NCI-H2196 treated with DMSO at 0.1 percent for 48 hours (cell line): ENCODE measurements around the gene NUDT5.

Source experiments
- DNase-seq: peaks from one replicate; lab custom pipeline; 2025; ENCODE audit not compliant: unreplicated experiment; lab: John Stamatoyannopoulos, UW

Gene NUDT5

DNA sequence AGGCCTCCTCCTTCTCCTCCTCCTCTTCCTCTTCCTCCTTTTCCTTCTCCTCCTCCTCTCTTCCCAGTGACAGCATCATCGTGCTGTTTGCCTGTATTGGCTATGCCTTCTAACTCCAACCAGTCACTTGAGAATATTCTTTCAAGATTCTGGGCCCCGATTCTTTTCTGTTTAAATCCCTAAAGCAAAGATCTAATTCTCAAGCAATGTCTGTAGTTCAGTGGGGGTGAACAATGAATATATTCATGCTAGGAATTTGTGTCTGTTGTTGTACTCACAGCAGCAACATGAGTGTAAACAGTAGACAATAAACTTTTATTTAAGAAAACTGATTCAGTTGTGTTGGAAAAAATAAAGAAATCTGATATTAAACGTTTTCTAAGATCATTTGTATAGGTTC is 30.7 kb downstream of the NUDT5 start:
- DNase-seq, result no peak

DNA sequence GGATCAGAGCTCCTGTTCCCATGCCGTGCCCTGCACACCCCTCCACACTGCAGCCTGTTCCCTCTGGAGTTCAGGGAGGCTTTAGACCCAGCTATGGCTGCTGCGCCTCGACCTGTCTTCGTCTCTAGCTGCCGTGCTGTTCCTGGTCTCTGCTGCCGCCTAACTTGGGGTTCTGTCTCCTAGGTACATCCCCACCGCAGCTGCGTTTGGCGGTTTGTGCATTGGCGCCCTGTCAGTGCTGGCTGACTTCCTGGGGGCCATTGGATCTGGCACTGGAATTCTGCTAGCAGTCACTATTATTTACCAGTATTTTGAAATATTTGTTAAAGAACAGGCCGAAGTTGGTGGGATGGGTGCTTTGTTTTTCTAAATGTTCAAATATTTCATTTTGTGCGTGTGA is 31.6 kb downstream of the NUDT5 start:
- no peak for DNase-seq

DNA sequence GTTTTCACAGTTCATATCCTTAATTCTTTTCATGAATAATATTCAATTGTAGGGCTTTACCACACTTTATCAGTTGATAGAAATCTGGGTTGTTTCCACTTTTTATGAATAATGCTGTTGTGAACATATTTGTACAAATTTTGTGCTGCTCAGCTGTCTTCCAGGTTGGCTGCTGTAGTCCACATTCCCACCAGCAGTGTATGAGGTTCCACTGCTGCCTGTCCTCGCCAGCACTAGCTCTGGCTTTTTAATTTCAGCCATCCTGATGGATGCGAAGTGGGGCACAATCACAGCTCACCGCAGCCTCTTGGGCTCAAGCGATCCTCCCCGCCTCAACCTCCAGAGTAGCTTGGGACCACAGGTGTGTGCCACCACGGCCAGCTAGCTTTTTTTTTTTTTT is 32.8 kb downstream of the NUDT5 start:
- no peak for DNase-seq

DNA sequence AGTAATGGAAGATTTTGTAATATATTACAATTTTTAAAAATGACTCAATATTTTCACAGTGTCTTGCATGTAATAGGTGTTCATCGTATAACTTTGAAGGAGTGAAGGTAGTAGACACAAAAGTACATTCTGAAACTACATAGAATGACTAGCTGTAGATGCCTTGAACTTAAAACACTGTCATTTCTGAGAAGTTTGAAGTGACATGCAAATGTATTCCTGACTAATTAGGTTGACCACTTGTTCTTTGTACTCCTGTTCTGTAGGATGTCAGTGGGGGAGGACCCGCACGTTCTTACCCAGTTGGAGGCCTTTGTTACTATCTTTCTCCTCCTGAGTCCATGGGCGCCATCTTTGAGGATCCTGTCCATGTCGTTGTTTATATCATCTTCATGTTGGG is 35.0 kb downstream of the NUDT5 start:
- DNase-seq, result no peak

DNA sequence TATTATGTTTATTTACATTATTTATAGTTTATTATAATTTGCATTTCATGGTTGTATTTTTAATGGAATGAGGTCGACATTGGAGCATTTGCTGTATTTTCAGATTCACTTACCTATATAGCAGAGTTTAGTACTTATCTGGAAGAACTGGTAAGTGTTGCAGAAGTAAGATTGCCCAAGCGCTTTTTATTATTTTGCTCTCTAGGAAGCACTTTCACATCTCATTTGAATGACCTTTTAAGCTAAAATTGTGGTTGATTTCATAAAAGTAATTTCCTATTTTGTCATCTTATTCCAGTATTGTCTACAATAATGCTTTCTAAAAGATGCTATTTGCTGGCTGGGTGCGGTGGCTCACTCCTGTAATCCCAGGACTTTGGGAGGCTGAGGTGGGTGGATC is 37.6 kb downstream of the NUDT5 start:
- no peak for DNase-seq

DNA sequence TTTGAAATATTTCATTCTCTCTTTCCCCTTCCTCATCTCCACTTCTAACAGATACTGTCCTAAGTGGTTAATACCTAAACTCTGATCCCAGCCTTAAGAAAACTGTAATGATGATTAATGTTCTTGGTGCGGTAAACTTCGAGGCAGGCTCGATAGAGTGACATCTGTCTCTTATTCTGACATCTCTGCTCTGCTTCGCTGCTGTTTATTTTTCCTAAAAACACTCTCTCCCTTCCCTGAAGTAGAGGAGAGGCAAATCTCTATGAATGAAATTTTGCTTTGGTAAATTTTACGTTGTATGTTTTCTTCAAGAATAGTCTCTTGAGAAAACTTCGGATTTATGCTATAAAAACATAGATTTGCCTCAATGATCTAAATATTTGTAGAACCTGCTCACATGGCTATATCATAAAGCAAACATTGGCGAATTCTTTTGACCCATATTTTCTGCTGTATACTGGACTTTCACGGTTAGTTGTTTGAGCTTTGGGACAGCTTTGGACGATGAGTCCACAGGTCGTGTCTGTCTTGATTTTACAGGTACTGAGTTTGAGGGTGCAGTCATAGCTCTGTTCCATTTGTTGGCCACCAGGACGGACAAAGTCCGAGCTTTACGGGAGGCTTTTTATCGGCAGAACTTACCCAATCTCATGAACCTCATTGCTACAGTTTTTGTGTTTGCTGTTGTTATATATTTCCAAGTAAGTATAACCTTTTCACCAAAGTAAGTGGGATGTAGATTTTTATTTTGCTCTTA is 39.1 kb downstream of the NUDT5 start:
- DNase-seq, result no peak

DNA sequence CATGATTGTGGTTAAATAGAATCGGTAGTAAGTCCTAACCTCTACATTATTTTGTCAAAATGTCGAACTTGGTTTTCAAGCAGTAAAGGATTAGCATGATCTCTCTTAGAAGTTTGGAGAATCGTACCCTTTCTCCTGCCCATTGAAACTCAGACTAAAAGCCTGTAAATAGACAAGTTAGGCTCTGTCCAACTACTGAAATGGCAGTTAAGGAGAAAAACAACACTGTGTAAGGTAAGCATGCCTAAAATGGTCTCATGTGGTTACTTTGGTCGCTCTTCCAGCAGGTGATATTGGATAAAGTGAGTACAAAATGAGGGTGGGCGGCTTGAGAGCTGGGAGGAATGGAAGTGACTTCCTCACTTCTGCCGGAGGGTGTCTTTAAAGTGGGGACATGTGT is 41.2 kb downstream of the NUDT5 start:
- no peak for DNase-seq

DNA sequence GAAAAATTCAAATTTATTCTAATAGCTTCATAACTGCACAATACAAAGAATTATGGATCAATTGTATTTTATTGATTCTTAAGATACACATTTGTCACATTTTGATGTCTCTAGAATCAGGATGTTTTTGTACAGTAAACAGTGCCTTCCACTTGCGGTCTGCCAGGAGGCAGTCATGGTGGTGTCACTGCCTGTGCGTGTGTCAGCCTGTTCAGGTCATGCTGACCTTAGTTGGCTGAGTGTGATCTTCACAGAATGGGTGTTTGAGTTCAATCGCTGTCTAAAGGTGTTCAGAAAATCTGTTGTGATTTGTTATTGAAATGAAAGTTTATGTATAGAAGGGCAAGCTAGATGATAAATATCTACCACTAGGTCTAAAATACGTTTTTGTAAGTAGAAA is 45.5 kb downstream of the NUDT5 start:
- no peak for DNase-seq

DNA sequence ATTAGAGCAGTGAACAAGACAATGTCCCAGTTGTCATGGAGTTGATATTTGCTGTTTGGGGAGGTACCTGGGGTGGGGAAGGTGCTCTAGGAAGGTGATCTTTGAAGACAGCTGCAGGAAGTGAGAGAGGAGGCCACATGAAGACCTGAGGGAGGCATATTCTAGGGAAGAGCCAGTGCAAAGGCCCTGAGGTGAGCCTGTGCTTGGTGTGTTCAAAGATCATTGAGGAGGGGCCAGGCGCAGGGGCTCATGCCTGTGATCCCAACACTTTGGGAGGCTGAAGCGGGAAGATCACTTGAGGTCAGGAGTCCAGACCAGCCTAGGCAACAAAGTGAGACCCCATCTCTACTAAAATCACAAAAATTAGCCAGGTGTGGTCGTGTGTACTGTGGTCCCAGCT is 51.2 kb downstream of the NUDT5 start:
- no peak for DNase-seq

DNA sequence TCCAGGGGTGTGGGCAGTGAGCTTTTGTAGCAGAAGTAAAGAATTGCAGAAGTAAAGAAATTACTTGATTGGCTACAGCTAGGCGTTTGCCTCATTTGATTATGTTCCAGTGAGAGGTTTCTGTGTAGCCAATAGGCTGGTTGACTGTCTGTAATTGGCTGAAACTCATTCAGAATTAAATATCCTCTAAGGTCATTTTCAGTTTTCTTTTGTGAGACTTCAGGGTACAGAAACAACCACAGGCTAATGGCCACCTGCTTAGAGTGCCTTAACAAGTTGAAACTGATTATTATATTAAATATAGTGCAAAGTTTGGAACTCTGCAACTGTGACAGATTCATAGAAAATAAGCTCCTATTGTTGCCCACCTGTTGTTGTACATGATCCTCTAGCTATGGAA is 55.7 kb downstream of the NUDT5 start:
- DNase-seq, result no peak

DNA sequence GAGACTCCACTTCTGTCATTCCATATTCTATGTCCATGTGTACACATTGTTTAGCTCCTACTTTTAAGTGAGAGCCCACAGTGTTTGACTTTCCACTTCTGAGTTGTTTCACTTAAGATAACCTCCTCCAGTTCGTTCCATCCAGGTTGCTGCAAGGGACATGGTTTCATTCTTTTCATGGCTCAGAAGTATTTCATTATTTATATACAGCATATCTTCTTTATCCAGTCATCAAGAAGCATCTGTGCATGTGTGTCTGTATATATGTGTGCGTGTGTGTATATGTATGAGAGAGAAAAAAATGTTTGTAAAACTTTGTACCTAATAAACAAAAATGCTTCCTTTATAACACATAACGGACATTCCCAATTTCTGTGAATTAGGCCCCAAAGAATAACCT is 60.1 kb downstream of the NUDT5 start:
- no peak for DNase-seq

DNA sequence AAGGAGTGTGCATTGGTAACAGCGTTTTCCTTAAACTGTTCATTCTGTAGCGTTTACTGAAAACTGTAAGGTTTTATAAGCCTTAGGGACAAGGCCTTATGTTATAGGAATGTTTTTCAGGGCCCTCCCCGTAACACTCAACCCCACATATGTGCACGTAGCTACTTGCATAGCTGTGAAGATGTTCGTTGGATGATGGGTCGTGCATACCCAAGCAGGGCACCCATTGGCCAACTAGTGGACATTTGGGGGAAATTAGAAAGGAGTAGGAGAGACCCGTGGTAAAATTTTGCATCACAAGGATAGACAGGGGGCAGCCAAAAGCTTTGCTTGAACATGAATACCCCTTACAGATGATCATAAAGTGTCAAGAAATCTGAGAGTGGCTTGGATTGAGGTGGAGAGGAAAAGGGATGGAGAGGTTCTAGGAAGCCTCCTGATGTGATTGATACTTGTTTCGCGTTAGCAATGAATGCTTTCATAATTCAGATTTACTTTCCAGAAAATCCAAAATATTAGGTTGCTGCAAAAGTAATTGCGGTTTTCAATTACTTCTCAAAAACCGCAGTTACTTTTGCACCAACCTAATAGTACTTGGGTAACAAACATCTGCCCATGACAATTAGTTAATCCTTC is 65.3 kb downstream of the NUDT5 start:
- DNase-seq, result no peak

DNA sequence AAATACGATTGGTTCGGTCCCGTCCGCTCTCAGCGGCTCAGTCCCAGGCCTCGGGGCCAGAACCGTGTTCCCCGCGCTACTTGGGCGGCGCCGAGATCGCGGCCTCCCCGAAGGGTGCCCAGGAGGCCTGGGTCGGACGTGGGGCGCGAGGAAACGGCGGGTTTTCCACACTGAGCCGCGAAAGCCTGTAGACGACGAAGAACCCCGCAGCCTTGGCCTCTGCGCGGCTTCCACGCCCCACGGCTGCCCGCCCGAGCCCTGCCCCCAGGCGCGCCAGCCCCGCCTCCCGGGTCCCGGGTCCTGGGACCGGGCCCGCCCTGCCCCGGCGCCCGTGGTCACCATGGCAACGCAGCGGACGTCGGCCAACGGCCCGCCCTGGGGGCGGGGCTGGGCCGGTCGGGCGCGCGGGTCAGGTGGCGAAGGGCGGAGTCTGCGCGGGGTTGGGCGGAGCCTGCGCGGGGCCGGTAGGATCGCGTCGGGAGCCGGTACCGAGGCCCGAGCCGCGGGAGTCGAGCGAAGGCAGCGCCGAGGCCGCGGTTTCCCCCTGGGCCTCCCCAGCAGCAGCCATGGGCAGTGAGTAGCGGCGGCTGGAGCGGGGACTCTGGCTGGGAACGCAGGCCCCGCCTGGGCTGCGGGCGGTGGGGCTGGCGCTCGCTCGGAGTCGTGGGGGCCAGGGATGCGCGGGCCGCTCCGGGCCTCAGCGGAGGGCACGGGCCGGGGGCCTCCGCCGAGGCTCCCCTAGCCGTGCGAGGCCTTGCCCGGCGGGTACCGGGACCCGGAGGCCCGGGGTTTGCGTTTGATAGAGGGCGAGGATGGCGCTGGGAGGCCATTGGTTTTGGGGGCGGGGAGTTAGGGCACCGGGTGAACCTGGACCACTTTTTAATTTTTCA is 66.2 kb downstream of the NUDT5 start, which contains the start of gene SEC61A2:
SEC61A2 (plus strand) TSS at position 456 of the 890 bp plus-strand sequence; CDS start at position 567, 111 bp downstream.
- peak; percentile 61 for DNase-seq

DNA sequence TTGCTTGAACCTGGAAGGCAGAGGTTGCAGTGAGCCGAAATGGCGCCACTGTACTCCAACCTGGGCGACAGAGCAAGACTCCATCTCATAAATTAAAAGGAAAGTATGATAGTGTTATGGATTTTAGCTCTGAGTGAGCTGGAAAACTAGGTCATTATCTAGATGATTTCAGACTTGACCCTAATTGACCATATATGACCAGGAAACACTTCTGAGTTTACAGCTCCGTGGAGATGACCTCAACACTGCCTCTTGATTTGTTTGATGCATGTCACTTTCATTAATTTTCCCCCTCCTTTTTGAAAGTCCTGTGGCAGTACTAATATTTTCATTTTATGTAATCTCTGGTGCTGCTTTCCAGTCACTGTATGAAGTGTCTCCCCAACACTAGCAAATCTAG is 74.0 kb downstream of the NUDT5 start:
- DNase-seq, result no peak
